HEK293 (cell line): ENCODE results near the gene ZNF335.

Experiments used
- CTCF ChIA-PET: fragments of 350-600 bp; formaldehyde crosslinking; extraction: SDS; loops from one replicate; lab custom pipeline; 2021; ENCODE audit warnings: antibody characterized with exemption; lab: Yijun Ruan, JAX
- POLR2A ChIA-PET: fragments of 300-600 bp; formaldehyde crosslinking; extraction: SDS; loops from one replicate; lab custom pipeline; 2020; ENCODE audit warnings: antibody characterized with exemption, inconsistent platforms; lab: Yijun Ruan, JAX
- H3K27ac ChIP-seq: fragments of 200-500 bp; sonication (Bioruptor generic); 2 replicates; pipeline ENCODE4 v1.5.1; 2014; ENCODE audit warnings: low read depth, low read length, control low read depth, inconsistent platforms; ENCODE audit errors: extremely low read depth
- H3K36me3 ChIP-seq, 2 experiments: fragments of 200-500 bp in 1 of 2; sonication (Bioruptor generic) in 1 of 2; 1 replicate in 1 of 2; 2 replicates in 1 of 2; pipeline ENCODE4 v1.5.1; 2014 to 2017; ENCODE audit warnings: inconsistent platforms in 2 of 2, low read length in 2 of 2; ENCODE audit not compliant: control insufficient read depth in 2 of 2, insufficient read depth in 1 of 2
- H3K4me1 ChIP-seq: fragments of 200-500 bp; sonication (Bioruptor generic); 2 replicates; pipeline ENCODE4 v1.5.1; 2014; ENCODE audit warnings: mild to moderate bottlenecking, low read length, inconsistent platforms; ENCODE audit not compliant: control insufficient read depth, insufficient read depth
- H3K4me3 ChIP-seq: 2 replicates; pipeline ENCODE4 v1.5.1; 2011; ENCODE audit warnings: low read depth, mild to moderate bottlenecking, control low read depth, low read length, moderate library complexity
- H3K9me3 ChIP-seq: fragments of 200-500 bp; sonication (Bioruptor generic); 2 replicates; pipeline ENCODE4 v1.5.1; 2014; ENCODE audit warnings: low read depth, low read length, inconsistent platforms; ENCODE audit not compliant: control insufficient read depth, insufficient read depth
- HOXA7 ChIP-seq: sonication (generic); formaldehyde crosslinking; IDR thresholded peaks from 2 replicates; pipeline ENCODE4 v1.8.1; 2022; ENCODE audit warnings: missing genetic modification reagents, borderline replicate concordance
- KLF10 ChIP-seq: fragments of 450-650 bp; IDR thresholded peaks from 2 replicates; pipeline ENCODE4 v1.5.1; 2018; ENCODE audit warnings: missing biosample characterization, mild to moderate bottlenecking, missing genetic modification characterization
- SP2 ChIP-seq: fragments of 450-650 bp; formaldehyde crosslinking; IDR thresholded peaks from 2 replicates; pipeline ENCODE4 v1.5.1; 2016; ENCODE audit warnings: missing biosample characterization, missing genetic modification characterization
- ZNF19 ChIP-seq: fragments of 450-650 bp; formaldehyde crosslinking; IDR thresholded peaks from 2 replicates; pipeline ENCODE4; 2016; ENCODE audit warnings: missing biosample characterization, missing genetic modification characterization, low read depth
- ZNF571 ChIP-seq: fragments of 450-650 bp; formaldehyde crosslinking; IDR thresholded peaks from 2 replicates; pipeline ENCODE4 v1.5.0; 2017; ENCODE audit warnings: missing biosample characterization, missing genetic modification characterization
- ZNF747 ChIP-seq: fragments of 450-650 bp; formaldehyde crosslinking; IDR thresholded peaks from 2 replicates; pipeline ENCODE4 v1.5.1; 2016; ENCODE audit warnings: missing biosample characterization, missing genetic modification characterization
- ZXDB ChIP-seq: fragments of 450-650 bp; formaldehyde crosslinking; IDR thresholded peaks from 2 replicates; pipeline ENCODE4 v1.5.1; 2016; ENCODE audit warnings: missing biosample characterization, missing genetic modification characterization
- TF ChIP-seq, protein P1 (sequence below): fragments of 450-650 bp; formaldehyde crosslinking; IDR thresholded peaks from 2 replicates; pipeline ENCODE4 v1.5.1; 2017; ENCODE audit warnings: missing biosample characterization, missing genetic modification characterization
- TF ChIP-seq, protein P2 (sequence below): fragments of 450-650 bp; formaldehyde crosslinking; IDR thresholded peaks from 2 replicates; pipeline ENCODE4 v1.5.1; 2016; ENCODE audit warnings: missing biosample characterization, missing genetic modification characterization, low read depth
- TF ChIP-seq, protein P3 (sequence below): fragments of 450-650 bp; formaldehyde crosslinking; IDR thresholded peaks from 2 replicates; pipeline ENCODE4 v1.5.1; 2016; ENCODE audit warnings: missing biosample characterization, missing genetic modification characterization

ZNF335 gene

GRCh38 chr20:46018611-46019010 lies 46.6 kb upstream of the ZNF335 start:
- TF ChIP-seq ZNF571 (tag by site-specific recombination) (no peak), KLF10 (tag by site-specific recombination) (no peak)
- ChIA-PET CTCF (interaction anchor here (1.3 to 1.4 kb wide), 2 partner anchors 33 to 331 kb away, joined by 3 to 5 read pairs; no protein-coding TSS in a partner anchor), POLR2A (no interaction called here)
- Histone ChIP-seq H3K27ac (no peak overlapping the region), H3K9me3 (no peaks in the 10 kb centered on the region), H3K4me1 (no peaks in the 10 kb centered on the region), H3K36me3 (no peaks in the 10 kb centered on the region), H3K4me3 (no peak overlapping the region)

GRCh38 chr20:46018112-46018511 lies 46.1 kb upstream of the ZNF335 start:
- no peaks in the 10 kb centered on the region for H3K4me1 ChIP-seq
- no peak for TF ChIP-seq ZNF747 (tag by site-specific recombination)
- TF ChIP-seq, protein P1, sequence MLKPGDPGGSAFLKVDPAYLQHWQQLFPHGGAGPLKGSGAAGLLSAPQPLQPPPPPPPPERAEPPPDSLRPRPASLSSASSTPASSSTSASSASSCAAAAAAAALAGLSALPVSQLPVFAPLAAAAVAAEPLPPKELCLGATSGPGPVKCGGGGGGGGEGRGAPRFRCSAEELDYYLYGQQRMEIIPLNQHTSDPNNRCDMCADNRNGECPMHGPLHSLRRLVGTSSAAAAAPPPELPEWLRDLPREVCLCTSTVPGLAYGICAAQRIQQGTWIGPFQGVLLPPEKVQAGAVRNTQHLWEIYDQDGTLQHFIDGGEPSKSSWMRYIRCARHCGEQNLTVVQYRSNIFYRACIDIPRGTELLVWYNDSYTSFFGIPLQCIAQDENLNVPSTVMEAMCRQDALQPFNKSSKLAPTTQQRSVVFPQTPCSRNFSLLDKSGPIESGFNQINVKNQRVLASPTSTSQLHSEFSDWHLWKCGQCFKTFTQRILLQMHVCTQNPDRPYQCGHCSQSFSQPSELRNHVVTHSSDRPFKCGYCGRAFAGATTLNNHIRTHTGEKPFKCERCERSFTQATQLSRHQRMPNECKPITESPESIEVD: no peak
- TF ChIP-seq, protein P2, sequence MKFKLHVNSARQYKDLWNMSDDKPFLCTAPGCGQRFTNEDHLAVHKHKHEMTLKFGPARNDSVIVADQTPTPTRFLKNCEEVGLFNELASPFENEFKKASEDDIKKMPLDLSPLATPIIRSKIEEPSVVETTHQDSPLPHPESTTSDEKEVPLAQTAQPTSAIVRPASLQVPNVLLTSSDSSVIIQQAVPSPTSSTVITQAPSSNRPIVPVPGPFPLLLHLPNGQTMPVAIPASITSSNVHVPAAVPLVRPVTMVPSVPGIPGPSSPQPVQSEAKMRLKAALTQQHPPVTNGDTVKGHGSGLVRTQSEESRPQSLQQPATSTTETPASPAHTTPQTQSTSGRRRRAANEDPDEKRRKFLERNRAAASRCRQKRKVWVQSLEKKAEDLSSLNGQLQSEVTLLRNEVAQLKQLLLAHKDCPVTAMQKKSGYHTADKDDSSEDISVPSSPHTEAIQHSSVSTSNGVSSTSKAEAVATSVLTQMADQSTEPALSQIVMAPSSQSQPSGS (tag by site-specific recombination): no peak
- no peak for TF ChIP-seq SP2 (tag by site-specific recombination)
- no peak for TF ChIP-seq HOXA7 (CRISPR knock-in tag)
- no peak for TF ChIP-seq ZNF19
- TF ChIP-seq, all 188 proteins: peak for 0
- no peak overlapping the region for H3K27ac ChIP-seq
- POLR2A ChIA-PET: no interaction called here
- no peaks in the 10 kb centered on the region for H3K9me3 ChIP-seq
- no peak overlapping the region for H3K4me3 ChIP-seq
- CTCF ChIA-PET: interaction anchor here (0.6 to 1.4 kb wide), 3 partner anchors 33 to 645 kb away, joined by 3 to 7 read pairs (median 5); no protein-coding TSS in a partner anchor
- no peaks in the 10 kb centered on the region for H3K36me3 ChIP-seq

DNA sequence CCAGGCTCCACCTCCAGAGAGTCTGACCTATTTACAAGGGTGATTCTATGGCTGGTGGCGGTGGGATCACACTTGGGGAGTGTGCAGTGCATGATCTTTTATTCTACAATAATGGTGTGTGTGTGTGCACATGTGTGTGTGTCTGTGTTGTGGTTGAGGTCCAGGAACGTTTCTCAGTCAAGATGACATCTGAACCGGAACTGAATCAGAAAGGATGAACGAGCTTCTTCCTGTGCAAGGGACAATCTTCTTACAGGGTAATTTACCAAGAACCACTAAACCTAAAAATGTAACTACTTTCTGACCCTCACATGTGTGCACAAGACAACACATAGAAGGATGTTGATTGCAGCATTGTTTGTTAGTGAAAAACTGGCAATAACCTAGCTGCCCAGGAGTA lies 45.3 kb upstream of the ZNF335 start:
- Histone ChIP-seq H3K27ac (no peak overlapping the region), H3K9me3 (no peaks in the 10 kb centered on the region), H3K4me3 (no peak overlapping the region)
- CTCF ChIA-PET: interaction anchor here (0.6 to 1.4 kb wide), 4 partner anchors 27 to 570 kb away, joined by 3 to 5 read pairs (median 4); no protein-coding TSS in a partner anchor
- TF ChIP-seq, protein P3, sequence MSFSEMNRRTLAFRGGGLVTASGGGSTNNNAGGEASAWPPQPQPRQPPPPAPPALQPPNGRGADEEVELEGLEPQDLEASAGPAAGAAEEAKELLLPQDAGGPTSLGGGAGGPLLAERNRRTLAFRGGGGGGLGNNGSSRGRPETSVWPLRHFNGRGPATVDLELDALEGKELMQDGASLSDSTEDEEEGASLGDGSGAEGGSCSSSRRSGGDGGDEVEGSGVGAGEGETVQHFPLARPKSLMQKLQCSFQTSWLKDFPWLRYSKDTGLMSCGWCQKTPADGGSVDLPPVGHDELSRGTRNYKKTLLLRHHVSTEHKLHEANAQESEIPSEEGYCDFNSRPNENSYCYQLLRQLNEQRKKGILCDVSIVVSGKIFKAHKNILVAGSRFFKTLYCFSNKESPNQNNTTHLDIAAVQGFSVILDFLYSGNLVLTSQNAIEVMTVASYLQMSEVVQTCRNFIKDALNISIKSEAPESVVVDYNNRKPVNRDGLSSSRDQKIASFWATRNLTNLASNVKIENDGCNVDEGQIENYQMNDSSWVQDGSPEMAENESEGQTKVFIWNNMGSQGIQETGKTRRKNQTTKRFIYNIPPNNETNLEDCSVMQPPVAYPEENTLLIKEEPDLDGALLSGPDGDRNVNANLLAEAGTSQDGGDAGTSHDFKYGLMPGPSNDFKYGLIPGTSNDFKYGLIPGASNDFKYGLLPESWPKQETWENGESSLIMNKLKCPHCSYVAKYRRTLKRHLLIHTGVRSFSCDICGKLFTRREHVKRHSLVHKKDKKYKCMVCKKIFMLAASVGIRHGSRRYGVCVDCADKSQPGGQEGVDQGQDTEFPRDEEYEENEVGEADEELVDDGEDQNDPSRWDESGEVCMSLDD (tag by site-specific recombination): no peak
- no peak for TF ChIP-seq ZXDB
- TF ChIP-seq, all 188 proteins: peak for 0
- Histone ChIP-seq H3K36me3 (no peaks in the 10 kb centered on the region), H3K4me1 (no peaks in the 10 kb centered on the region)
- POLR2A ChIA-PET: no interaction called here
